K562 (cell line): ENCODE measurements around the gene LZTR1. TPM values are rescaled to one million over a fixed set of nuclear protein-coding genes. Genes with fewer than 3 reads are reported as not detected.

Experiments
- CHCHD3 ChIP-seq: fragments of 250-450 bp; sonication (Bioruptor Pico); IDR thresholded peaks from 2 replicates; pipeline ENCODE4 v2.1.2; 2022; ENCODE audit warnings: mild to moderate bottlenecking
- CREM ChIP-seq: IDR thresholded peaks from 2 replicates; pipeline ENCODE4 v1.6.1; 2014; ENCODE audit warnings: antibody characterized with exemption, low read depth
- DACH1 ChIP-seq: fragments of 450-650 bp; IDR thresholded peaks from 2 replicates; pipeline ENCODE4 v1.6.1; 2018; ENCODE audit not compliant: partially characterized antibody
- DNMT1 ChIP-seq: fragments of 450-650 bp; IDR thresholded peaks from 2 replicates; pipeline ENCODE4 v1.6.1; 2016; ENCODE audit warnings: antibody characterized with exemption, mild to moderate bottlenecking
- FOXA3 ChIP-seq, 2 experiments: fragments of 450-650 bp in 1 of 2; sonication (generic) in 1 of 2; formaldehyde crosslinking; IDR thresholded peaks in 1 of 2; conservative IDR thresholded peaks in 1 of 2; 2 replicates each; pipeline versions ENCODE4 v1.4.0 to v1.8.0; 2020 to 2022; ENCODE audit warnings: mild to moderate bottlenecking in 2 of 2, missing genetic modification reagents in 1 of 2
- HDAC1 ChIP-seq, 2 experiments: fragments of 450-650 bp; IDR thresholded peaks; 2 replicates each; pipeline ENCODE4 v1.6.1; 2016 to 2017; ENCODE audit warnings: inconsistent platforms in 1 of 2, mild to moderate bottlenecking in 1 of 2, moderate library complexity in 1 of 2
- MCM5 ChIP-seq: fragments of 450-650 bp; IDR thresholded peaks from 2 replicates; pipeline ENCODE4 v1.6.1; 2016; ENCODE audit warnings: low read depth
- PTTG1 ChIP-seq: fragments of 450-650 bp; IDR thresholded peaks from 2 replicates; pipeline ENCODE4 v1.6.1; 2016; ENCODE audit warnings: low read depth, mild to moderate bottlenecking, missing genetic modification characterization, missing compliant biosample characterization
- RBBP5 ChIP-seq: fragments of 200-600 bp; sonication (generic); IDR thresholded peaks from 2 replicates; pipeline ENCODE4 v1.6.1; 2012; ENCODE audit warnings: borderline replicate concordance, mild to moderate bottlenecking, low read length, control low read depth, inconsistent platforms; ENCODE audit not compliant: insufficient read depth, poor library complexity, severe bottlenecking
- RFX5 ChIP-seq: IDR thresholded peaks from 2 replicates; pipeline ENCODE4 v1.6.1; 2011; ENCODE audit warnings: low read depth, mild to moderate bottlenecking, improper control_type of control experiment, low read length
- SIX5 ChIP-seq, 2 experiments: IDR thresholded peaks; 2 replicates each; pipeline ENCODE4 v1.6.1; 2011; ENCODE audit warnings: low read length in 2 of 2, borderline replicate concordance in 1 of 2, low read depth in 1 of 2, mild to moderate bottlenecking in 1 of 2, moderate library complexity in 1 of 2; ENCODE audit not compliant: insufficient read depth in 1 of 2
- ZFP36 ChIP-seq: fragments of 150-350 bp; IDR thresholded peaks from 2 replicates; pipeline ENCODE4 v1.6.1; 2018; ENCODE audit warnings: low read length, low read depth; ENCODE audit not compliant: partially characterized antibody
- ZNF408 ChIP-seq: fragments of 250-450 bp; sonication (Bioruptor Pico); IDR thresholded peaks from 2 replicates; pipeline ENCODE4 v1.4.0; 2020; ENCODE audit warnings: low read depth, mild to moderate bottlenecking, moderate library complexity
- ZNF785 ChIP-seq: fragments of 250-450 bp; sonication (Bioruptor Pico); IDR thresholded peaks from 2 replicates; pipeline ENCODE4 v1.4.0; 2020; ENCODE audit warnings: mild to moderate bottlenecking
- polyA plus RNA-seq, 8 experiments: library from polyadenylated mRNA; depleted of rRNA in 4 of 8; stranded (reverse) in 5 of 8; unstranded in 3 of 8; fragments of >200 nt; fragmentation: Nextera tagmentation in 2 of 8; fragmentation: Illumina TruSeq in 1 of 8; extraction: Ambion mirVana in 2 of 8; extraction: Trizol in 1 of 8; gene quantifications; 2 replicates each; pipeline versions ENCODE4 v1.2.1 to v1.2.3, GENCODE V29; 2011 to 2014; ENCODE audit warnings: inconsistent platforms in 1 of 8, missing spikeins in 1 of 8
- total RNA-seq, 7 experiments: library from RNA; depleted of rRNA in 6 of 7; stranded (reverse); fragments of >200 nt in 6 of 7; fragmentation: Illumina TruSeq in 2 of 7; extraction: Trizol in 2 of 7; gene quantifications; 2 replicates each; pipeline versions ENCODE4 v1.2.1 to v1.2.3, GENCODE V29; 2011 to 2021; ENCODE audit warnings: low replicate concordance in 1 of 7
- TF ChIP-seq, protein P1 (sequence below): sonication (generic); formaldehyde crosslinking; IDR thresholded peaks from 2 replicates; pipeline ENCODE4 v1.8.1; 2023; ENCODE audit warnings: missing genetic modification reagents, mild to moderate bottlenecking, borderline replicate concordance
- TF ChIP-seq, protein P2 (sequence below): sonication (generic); formaldehyde crosslinking; IDR thresholded peaks from 2 replicates; pipeline ENCODE4 v1.8.0; 2022; ENCODE audit warnings: mild to moderate bottlenecking, low read depth, missing genetic modification reagents
- TF ChIP-seq, protein P3 (sequence below): sonication (generic); formaldehyde crosslinking; IDR thresholded peaks from 2 replicates; pipeline ENCODE4 v1.8.0; 2023; ENCODE audit warnings: mild to moderate bottlenecking, missing genetic modification reagents
- TF ChIP-seq, protein P4 (sequence below): fragments of 250-450 bp; sonication (Bioruptor Pico); IDR thresholded peaks from 2 replicates; pipeline ENCODE4 v1.8.0; 2021; ENCODE audit warnings: mild to moderate bottlenecking, moderate library complexity

Gene LZTR1
- total and polyA plus RNA-seq, 9 of the 15 experiments (the other 6 are each of a cell fraction or from before 2014, with no cell fraction given): 2.2 to 135 (median 63.0) TPM

DNA sequence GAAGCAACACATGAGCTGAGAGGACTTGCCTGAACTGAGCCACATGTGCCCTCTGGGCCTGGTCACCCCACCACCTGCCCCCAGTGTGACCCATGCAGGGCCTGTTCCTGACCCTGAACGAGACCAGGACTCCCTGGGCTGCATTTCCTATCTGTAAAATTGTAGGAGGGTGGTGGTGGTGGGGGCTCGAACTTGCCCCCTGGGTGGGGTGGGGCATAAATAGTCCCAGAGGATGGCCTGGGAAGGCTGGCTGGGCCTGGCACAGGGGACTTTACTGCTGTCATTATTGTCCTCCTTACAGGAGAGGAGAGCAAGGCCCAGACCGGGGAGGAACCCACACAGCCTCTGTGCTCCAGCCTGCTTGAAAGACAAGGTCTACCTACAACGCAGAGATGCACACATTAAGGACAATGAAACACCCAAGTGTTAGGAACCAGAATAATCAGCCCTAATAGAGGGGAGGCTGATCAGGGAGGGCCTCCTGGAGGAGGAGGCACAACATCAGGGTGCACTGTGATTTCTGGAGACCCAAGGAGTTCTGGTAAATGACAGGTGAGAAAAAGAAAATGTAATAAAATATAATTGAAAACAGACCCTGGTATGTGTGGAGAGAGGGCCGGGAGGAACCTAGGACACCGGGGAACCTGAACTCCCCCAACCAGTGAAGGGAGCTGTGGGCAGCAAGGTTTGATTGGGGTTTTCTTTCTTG is 17.9 kb upstream of the LZTR1 start (continued):
- TF ChIP-seq, protein P1, sequence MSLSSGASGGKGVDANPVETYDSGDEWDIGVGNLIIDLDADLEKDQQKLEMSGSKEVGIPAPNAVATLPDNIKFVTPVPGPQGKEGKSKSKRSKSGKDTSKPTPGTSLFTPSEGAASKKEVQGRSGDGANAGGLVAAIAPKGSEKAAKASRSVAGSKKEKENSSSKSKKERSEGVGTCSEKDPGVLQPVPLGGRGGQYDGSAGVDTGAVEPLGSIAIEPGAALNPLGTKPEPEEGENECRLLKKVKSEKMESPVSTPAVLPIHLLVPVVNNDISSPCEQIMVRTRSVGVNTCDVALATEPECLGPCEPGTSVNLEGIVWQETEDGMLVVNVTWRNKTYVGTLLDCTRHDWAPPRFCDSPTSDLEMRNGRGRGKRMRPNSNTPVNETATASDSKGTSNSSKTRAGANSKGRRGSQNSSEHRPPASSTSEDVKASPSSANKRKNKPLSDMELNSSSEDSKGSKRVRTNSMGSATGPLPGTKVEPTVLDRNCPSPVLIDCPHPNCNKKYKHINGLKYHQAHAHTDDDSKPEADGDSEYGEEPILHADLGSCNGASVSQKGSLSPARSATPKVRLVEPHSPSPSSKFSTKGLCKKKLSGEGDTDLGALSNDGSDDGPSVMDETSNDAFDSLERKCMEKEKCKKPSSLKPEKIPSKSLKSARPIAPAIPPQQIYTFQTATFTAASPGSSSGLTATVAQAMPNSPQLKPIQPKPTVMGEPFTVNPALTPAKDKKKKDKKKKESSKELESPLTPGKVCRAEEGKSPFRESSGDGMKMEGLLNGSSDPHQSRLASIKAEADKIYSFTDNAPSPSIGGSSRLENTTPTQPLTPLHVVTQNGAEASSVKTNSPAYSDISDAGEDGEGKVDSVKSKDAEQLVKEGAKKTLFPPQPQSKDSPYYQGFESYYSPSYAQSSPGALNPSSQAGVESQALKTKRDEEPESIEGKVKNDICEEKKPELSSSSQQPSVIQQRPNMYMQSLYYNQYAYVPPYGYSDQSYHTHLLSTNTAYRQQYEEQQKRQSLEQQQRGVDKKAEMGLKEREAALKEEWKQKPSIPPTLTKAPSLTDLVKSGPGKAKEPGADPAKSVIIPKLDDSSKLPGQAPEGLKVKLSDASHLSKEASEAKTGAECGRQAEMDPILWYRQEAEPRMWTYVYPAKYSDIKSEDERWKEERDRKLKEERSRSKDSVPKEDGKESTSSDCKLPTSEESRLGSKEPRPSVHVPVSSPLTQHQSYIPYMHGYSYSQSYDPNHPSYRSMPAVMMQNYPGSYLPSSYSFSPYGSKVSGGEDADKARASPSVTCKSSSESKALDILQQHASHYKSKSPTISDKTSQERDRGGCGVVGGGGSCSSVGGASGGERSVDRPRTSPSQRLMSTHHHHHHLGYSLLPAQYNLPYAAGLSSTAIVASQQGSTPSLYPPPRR (CRISPR knock-in tag): no peak
- TF ChIP-seq, protein P2, sequence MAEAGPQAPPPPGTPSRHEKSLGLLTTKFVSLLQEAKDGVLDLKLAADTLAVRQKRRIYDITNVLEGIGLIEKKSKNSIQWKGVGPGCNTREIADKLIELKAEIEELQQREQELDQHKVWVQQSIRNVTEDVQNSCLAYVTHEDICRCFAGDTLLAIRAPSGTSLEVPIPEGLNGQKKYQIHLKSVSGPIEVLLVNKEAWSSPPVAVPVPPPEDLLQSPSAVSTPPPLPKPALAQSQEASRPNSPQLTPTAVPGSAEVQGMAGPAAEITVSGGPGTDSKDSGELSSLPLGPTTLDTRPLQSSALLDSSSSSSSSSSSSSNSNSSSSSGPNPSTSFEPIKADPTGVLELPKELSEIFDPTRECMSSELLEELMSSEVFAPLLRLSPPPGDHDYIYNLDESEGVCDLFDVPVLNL (CRISPR knock-in tag): no peak
- TF ChIP-seq HDAC1 (IDR thresholded peaks at IDR 0.05) (0 out of 4 replicates have a peak, but pooled peaks of 1 of the 2 experiments have one; percentile 32), CHCHD3 (CRISPR knock-in tag) (no peak), SIX5 (IDR thresholded peaks at IDR 0.05; ENCODE audit: borderline replicate concordance in 1 of 2, insufficient read depth in 1 of 2, low read depth in 1 of 2, low read length in 2 of 2) (no peak), DACH1 (peak; percentile 71), ZFP36 (peak; percentile 100), MCM5 (no peak), DNMT1 (no peak), CREM (no peak), RBBP5 (peak; percentile 19), RFX5 (no peak), ZNF785 (no peak), ZNF408 (no peak), FOXA3 (CRISPR knock-in tag; conservative IDR thresholded peaks at IDR 0.05 in 1 of 2, IDR thresholded peaks at IDR 0.05 in 1 of 2) (no peak), PTTG1 (tag) (no peak)
- TF ChIP-seq, protein P3, sequence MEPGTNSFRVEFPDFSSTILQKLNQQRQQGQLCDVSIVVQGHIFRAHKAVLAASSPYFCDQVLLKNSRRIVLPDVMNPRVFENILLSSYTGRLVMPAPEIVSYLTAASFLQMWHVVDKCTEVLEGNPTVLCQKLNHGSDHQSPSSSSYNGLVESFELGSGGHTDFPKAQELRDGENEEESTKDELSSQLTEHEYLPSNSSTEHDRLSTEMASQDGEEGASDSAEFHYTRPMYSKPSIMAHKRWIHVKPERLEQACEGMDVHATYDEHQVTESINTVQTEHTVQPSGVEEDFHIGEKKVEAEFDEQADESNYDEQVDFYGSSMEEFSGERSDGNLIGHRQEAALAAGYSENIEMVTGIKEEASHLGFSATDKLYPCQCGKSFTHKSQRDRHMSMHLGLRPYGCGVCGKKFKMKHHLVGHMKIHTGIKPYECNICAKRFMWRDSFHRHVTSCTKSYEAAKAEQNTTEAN (CRISPR knock-in tag): no peak
- TF ChIP-seq, protein P4, sequence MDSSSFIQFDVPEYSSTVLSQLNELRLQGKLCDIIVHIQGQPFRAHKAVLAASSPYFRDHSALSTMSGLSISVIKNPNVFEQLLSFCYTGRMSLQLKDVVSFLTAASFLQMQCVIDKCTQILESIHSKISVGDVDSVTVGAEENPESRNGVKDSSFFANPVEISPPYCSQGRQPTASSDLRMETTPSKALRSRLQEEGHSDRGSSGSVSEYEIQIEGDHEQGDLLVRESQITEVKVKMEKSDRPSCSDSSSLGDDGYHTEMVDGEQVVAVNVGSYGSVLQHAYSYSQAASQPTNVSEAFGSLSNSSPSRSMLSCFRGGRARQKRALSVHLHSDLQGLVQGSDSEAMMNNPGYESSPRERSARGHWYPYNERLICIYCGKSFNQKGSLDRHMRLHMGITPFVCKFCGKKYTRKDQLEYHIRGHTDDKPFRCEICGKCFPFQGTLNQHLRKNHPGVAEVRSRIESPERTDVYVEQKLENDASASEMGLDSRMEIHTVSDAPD (CRISPR knock-in tag): no peak
